ENCODE results near the gene RAB11FIP4.

RAB11FIP4 gene

DNA sequence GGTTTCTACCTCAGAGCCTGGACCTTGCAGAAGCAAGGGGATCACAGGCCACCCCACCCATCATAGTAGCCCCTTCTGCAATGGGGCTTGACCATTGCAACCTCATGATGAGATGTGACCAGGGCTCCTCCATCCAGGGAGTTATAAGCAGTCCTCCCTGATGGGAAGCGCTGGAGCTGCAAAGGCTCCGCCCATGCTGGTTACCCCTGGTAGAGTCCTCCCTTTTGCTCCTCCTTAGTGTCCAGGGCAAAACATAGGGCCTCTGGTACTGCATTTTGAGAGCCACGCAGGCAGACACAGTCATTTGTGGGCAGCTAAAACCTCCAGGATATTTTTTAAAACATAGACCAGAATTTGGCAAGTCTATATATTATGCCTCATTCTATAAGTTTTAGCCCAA, 161.1 kb downstream of the RAB11FIP4 start:
- no peak for DNase-seq

DNA sequence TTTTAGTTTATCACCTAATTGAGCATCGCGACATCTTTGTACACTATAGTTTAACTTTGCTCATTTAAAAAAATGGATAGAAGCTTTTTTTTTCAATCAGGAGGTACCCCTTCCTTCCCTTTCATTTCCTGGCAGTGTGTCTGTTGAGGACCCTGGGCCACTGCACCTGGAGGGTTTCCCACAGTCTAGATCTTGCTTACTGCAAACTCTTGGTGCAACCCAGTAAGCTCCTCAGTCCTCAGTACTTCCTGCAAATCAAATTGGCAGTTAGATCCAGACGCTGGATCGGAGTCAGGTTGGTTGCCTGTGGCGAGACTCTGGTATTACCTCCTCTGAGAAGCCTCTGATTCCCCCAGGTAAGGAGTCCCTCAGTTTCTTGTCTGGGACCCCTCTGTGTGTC, 162.0 kb downstream of the RAB11FIP4 start:
- DNase-seq, result no peak

DNA sequence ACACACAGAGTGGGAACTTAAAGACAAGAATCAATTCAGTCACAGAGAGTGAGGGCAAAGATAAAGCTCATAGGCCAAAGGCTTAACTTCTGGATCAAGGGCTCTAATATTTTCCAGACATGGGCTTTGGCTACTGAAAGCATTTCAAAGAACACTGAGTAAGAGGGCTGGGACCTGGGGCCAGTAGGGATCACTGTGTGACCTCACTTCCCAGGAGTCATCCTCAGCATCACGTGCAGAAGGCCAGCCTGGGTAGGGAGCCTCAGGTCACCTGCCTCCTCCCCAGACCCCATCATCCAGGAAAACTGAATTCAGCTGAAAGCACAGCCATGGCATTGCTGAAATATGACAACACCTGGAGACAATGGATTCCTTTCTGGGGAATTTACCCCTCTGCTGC, 163.5 kb downstream of the RAB11FIP4 start:
- no peak for DNase-seq

DNA sequence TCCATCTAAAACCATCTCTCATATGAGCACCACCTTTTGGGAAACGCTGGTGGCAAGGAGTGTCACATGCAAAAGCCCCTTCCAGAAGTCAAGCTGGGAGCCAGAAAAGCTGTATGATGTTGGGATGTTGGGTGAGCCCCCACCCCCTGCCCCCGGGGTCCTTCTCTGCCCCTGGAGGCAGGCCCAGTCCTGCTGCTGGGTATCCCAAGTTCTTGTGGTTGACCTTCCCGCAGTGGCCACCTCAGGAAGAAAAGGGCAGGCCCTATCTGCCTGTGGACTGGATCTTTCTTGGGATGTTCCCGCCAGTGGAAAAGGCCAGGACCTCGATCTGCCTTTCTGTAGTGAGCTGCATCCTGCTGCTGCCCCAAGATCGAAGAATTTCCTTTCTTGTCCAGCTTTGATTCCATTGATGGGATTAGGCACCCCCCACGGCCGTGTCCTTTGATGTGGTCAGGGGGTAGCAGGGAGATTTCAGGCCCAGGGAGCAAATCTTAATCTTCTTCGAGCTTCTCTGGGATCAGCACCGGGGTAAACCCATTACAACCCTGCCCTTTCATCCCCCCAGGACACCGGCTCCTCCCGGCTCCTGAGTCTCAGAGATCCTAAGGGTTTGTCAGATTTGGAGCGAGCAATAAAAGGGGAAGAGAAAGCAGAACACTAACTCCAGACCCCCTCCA, 165.6 kb downstream of the RAB11FIP4 start:
- DNase-seq, result no peak

DNA sequence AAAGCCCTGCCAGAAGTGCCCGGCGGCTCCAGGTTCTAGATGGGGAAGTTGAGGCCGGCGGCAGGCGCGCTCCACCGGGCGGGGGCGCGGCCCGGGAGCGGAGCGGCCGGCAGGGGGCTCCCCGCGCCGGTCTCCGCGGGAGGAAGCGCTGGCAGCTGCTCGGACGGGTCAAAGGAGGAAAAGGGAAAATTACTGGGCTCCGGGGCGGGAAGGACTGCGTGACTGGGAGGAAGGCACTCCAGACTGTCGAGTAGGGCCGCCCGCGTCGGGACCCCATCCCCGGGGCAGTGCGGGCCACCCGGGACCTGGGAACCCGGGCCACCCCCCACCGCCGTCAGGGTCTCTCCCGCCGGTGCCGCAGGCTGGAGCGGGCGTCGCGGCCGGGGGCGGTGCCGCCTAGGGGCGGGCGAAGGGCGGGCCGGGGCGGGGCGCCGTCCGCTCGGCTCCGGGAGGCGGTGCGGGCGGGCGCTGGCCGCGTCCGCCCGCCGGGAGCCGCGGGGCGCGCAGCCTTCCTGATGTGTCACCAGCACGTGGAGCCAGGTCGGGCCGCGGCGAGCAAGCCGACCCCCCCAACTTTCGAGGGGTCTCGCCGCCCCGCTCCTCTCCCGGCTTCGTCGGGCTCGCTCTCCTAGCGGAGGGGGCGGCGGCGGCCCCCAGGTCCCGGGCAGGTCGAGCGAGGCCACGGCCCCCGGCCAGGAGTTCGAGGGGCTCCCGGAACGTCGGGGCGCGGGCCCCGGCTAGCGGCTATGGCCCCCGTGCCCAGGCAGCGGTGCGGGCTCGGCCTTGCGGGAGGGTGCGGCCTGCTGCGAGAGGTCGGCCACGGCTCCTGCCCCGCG, 167.5 kb downstream of the RAB11FIP4 start:
- peak; percentile 65 for DNase-seq

DNA sequence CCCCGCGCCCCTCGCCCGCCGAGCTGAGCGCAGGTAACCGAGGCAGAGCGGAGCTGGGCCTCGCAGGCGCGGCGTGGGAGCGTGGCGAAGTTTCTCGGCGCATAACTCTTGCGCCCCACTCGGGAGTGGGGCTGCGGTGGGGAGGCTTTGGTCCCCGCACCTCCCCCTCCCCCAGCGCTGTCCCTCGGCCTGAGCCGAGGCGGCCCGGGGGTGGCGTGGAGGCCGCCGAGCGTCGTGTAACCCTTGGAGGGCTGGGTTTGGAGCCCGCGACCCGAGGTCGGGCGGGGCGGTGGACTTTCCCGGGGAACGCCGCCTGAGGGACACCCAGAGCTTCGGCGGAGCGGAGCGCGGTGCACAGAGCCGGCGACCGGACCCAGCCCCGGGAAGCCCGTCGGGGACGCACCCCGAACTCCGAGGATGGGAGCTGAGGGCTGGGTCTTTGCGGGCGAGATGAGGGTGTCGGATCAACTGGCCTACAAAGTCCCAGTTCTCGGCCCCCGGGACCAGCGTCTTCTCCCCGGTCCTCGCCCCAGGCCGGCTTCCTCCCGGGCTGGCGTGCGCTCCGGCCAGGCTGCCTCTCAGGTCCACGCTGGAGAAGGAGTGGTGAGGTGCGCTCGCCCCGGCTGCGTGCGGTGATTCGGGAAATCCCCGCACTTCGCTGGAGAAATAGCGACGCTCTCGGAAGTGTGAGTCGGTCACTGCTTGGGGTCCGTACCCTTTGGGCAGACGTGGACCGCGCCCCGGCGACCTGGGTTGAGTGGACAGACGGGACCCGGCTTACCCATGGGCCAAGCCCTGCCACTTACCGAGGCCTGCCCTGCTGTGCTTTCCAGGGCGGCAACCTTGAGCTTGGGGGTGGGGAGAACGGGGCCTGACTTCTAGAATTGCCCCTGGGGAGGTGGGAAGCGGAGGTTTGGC, 168.4 kb downstream of the RAB11FIP4 start:
- DNase-seq, result no peak

DNA sequence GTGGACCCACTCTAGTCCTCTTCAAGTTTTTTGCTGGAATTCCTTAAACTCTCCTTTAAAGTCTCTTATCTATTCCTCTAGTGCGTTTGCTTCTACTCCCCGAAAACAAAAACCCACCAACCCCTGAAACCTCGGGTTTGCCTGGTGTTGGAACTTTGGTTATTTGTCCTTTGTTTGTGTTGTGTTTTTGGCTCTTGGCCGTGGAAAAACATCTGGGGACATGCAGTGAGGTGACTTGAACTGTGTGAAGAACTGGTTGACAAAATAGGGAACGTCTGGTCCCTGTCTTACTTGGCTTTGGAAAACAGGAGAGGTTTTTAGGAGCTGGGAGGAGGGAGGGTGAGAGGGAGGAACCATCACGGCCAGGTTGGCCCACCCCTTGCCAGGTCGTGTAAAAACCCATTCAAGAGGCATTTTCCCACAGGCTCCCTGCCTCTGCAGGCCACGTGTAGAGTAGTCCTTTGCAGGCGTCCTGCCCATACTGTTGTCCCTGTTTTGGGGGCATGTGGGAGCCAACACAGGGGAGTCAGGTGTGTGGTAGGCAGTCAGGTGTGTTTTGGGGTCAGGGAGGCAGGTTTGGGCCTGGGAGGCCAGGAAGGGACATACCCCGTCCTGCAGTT, 169.3 kb downstream of the RAB11FIP4 start:
- no peak for DNase-seq

DNA sequence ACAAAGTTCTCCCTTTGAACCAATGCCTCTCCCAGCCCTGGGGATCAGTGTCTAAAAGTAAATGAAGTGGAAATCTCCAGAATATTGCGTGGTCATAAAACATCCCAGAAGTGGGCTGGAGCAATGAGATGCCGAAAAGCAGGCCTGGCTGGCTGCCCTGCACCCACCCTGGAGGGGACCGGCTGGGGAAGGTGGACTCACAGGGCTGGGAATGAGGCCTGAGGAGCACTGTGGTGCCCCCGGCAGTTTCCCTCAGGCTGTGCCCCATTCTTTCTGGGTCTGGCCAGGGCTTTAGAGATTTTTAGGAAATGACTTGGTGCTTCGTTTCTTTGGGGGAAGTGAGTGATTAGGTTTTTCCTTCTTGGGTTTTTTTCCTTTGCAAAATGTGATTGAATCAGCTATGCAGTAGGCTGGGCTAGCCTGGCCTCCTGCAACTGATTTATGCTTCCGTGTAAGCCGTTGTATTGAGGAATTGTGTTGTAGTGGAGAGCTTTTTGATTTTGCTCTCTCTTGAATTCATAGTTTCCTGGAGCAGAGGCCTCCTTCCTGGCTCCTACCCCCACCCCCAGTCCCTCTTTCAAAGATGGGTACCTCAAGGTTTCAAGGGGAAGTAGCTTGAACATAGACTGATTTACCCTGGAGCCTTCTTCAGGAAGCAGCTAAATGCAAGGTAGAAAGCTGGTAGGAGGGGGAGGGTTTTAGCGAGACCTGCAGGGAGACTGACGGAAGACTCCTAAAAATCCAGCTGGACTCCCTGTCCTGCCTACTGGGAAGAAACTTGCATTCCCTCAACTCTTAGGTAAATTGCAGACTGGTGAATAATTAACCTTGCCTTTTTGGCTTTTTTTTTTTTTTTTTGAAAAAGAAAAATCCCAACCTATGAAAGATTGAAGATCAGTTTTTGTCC, 170.2 kb downstream of the RAB11FIP4 start:
- no peak for DNase-seq

DNA sequence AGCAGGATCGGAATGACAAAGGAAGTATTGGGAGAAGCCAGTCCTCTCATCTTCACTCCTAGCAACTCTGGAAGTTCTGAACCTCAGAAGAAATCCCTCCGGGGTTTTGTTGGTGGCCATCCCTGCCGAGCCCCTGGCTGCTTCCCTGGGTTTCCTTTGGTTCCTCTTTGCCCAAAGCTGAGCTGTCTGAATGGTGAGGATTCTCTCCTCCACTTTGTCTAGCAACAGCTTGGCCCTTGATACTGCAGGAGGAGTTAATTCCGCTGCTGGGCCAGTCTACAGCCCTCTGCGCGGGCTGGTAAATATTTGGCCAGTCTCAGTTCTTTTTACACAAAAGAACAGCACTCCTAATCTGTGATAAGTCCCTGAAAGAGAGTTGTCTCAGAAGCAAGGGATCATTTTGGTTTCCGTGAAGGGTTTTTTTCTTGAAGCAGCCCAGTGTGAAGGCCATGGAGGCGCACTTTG, 170.9 kb downstream of the RAB11FIP4 start:
- no peak for DNase-seq

DNA sequence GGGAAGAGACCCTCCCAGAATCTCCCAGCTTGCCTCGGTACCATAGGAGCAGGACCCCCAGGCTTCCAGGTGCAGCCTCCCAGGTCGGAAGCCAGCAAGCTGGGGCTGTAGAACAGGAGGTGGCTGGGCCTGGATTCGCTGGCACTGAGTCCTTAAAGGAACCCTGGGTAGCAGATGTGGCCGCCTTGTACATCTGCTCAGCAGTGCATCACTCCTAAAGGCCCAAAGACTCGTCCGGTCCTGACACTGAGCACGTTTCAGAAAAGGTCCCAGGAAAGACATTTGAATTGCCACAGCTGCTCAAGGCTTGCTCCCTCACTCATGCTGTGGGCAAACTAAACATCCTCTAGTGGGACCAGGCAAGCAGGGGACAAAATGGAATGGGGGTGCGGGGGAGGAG, 172.8 kb downstream of the RAB11FIP4 start:
- no peak for DNase-seq

DNA sequence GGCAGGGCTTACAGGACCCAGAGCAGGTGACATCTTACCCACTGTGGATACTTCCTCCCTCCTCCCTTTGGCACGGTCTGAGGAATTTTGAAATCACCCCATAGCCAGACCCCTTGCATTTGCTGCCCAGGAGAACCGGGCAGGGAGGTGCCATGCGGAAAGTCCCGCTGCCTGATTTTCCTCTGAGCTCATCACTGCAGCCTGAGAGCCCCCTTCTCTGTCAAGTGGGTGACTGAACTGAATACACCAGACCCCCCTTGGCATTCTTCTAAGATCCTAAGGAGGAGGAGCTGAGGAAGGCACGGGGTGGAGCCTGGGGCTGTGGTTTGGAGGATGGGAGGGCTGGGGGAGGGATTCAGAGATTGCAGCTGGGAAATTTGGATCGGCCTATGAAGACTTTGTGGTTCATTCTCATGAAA, 173.4 kb downstream of the RAB11FIP4 start:
- DNase-seq, result no peak

DNA sequence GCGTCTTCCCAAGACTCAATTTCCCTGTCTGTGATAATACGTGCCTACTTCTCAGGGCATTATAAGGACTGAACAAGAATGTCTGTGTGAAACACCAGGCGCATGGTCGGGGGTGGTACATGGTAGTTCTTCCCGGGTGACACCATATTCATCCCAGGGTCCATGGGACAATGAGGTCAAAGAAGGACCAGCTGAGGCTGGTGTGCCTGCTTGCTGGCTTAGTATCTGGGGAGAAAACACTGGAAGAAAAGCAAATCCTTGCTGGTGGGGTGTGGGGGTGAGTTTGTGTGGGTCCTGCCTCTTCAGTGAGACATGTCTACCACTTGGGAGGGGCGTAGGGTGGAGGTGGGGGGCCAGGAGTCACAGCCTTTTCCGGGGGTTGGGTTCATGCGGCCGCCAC, 174.2 kb downstream of the RAB11FIP4 start:
- no peak for DNase-seq

DNA sequence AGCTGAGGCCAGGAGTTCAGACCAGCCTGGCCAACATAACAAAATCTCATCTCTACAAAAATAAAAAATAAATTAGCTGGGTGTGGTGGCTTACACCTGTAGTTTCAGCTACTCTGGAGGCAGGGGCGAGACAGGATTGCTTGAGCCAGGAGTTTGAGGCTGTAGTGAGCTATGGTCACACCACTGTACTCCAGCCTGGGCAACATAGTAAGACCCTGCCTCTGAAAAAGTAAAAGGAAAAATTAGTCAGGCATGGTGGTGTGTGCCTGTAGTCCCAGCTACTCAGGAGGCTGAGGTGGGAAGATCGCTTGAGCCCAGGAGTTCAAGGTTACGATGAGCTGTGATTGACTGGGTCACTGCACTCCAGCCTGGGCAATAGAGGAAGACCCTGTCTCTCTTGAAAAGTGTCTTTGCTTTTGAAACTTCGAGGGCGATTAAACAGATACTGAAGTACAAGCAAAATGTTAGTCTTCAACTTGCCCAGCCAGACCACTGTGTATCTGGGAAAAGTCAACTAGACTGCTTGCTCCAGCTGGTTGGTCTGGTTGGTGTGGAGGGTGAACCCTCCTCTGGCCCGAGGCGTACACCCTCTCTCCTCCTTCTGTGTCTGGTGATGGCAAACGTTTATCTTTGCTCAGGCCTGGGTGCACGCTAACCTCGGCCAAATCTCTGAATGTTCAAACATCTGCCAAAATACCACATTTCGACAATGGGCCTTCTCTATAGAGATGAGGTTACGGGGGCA, 174.9 kb downstream of the RAB11FIP4 start:
- DNase-seq, result no peak

DNA sequence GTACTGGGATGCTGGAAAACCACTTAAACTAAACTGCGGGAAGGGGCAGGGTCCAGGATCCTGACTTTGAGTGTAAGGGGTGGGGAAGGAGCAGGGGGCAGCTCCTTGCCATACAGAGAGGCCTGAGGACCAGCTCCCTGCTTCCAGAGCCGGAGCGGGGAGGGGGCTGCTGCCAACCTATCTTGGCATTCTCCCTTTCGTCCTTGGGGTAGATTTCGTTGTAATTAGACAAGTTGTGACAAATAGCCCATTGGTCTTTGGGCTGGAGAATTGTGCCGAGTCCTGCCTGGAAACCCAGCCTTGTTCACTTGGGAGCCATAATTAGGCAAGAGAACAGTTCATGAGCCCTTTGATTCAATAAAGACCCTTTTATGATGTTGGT, 175.5 kb downstream of the RAB11FIP4 start:
- no peak for DNase-seq

DNA sequence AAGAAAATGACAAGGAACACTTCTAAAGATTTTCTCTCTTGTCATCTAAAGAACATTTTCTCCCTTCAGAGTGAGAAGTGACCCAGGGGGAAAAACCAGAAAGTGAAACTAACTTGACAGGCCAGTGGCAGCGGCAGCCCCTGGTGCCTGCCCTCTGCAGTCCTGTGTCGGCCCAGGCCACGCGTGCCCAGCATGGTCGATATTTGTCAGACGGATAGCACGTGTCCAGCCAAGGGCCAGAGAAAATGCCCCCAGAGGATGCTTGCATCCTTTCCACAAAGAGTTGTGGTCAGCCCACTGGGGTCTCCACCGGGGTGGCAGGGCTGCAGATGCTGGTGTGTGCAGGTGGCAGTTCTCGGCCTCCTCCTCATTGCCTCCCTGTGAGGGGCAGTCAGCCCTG, 176.6 kb downstream of the RAB11FIP4 start:
- DNase-seq, result no peak

DNA sequence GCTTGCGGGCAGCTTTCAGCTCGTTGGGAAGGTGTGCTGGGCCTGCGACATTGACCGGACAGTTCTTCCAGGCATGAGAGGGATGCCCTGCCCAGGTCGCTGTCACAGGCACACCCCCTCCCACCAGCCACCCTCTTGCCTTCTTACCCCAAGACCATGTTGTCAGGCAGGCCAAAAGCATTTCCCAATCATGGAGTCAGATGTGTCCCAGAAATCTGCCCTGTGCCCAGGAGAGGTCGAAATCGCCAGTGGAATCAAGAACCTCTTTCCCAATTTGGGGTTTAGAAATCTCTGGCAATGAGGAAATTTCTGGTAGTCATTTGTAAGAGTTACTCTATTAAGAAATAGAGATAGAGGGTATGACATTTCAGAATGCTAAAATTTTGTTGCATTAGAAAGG, 177.1 kb downstream of the RAB11FIP4 start:
- no peak for DNase-seq

DNA sequence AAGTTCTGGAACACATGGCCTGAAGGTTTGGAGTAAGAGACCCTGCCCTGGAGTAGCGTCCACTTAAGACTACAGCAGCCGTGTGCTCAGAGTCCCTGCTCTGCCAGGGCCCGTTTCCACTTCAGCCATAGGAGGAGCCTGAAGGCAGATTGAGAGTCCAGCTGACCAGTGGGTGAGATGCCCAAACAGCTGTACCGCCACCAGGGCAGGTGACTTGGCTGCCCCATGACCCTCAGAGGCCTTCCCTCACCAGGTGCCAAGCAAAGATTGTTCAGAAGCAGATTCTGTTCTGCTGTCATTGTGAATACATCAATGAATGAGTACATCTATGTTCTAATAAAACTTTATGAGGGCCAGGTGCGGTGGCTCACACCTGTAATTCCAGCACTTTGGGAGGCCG, 178.8 kb downstream of the RAB11FIP4 start:
- DNase-seq, result no peak

DNA sequence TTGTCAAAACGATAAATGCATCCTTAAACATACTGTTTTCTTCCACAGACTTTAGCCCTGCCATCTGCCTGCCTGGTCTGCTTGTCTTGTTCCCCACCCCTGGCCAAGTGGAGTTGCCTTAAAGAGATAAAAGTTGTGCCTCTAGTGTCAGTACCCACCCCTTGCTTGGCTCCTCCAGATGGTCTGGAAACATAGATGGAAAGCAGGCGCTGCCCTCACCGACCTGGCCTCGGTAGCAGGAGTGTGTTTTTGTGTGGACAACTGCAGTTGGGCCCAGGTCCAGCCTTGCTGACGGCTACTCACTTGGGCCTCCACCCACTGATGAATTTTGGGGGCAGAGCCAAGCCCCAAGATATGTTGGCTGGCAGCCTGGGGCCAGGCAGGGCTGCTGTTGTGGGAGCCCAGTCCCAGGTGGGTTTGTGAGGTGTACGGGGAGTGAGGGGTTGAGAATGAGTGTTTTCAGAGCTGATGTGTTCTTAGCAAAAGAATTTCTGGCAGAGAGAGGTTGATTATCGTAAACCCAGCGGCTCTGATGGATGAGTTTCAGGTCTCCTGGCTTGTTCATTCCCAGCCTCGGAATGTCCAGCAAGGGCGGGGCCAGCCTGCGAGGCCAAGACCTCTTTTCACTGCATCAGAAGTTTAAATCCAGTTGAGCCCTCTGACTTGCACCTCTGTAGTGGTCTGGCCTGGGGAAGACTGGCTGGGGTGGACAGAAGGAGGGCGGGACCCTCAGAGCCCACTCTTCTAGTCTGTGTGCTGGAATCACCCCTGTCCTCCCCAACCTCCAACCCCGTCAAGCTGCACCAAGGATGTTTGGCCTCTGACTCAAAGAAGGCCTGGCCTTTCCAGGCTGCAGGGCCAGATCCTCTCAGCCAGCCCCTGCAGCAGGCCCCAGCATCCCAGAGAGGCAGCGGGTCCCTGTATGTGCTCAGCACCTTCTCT, 179.7 kb downstream of the RAB11FIP4 start:
- no peak for DNase-seq

DNA sequence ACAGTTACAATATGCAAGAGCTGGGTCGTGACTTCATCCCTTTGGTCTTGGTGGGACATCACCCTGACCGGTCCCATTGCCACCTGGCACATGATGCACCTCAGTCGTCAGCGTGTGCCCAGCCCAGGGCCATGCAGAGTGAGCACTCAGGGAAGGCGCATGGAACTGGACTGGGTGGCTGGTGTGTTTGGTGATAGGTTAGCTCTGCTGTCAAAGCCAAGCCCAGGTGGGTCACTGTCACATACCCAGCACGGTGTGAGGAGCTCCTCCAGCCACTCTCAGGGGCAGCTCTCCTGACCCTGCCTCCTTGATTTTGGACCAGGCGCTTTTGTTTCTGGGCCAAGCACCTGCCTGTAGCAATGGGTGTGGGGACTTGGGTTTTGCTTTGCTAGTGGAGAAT, 180.9 kb downstream of the RAB11FIP4 start:
- no peak for DNase-seq

DNA sequence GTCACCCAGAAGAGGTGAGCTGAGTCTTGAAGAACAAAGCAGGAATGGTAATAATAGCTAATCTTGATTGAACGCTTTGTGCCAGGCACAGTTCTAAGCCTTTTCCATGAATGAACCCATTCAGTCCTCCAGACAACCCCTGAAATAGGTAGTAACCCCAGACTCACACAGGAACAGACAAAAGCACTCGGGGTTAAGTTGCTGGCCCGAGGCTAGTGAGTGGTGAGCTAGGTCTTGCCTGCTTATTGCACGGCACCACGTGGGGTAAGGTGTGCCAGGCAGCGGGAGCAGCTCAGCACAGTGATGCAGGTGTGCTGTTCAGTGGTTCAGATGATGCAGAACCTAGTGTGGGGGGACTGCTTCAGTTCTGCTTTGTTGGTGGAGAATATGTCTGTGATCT, 181.6 kb downstream of the RAB11FIP4 start:
- no peak for DNase-seq
